Activated CD4-positive, alpha-beta T cell treated with anti-CD3 and anti-CD28 coated beads, Interleukin-10, Interleukin-2, amounts not matched to agents 100 ng/mL and 50 ng/mL, durations not matched to agents 16 hours and 8 hours (primary cell): Measurements from ENCODE around the gene UNC50.

Experiments
- DNase-seq: peaks from one replicate; pipeline ENCODE4 v3.0.0-alpha.2; 2020

The UNC50 gene

DNA sequence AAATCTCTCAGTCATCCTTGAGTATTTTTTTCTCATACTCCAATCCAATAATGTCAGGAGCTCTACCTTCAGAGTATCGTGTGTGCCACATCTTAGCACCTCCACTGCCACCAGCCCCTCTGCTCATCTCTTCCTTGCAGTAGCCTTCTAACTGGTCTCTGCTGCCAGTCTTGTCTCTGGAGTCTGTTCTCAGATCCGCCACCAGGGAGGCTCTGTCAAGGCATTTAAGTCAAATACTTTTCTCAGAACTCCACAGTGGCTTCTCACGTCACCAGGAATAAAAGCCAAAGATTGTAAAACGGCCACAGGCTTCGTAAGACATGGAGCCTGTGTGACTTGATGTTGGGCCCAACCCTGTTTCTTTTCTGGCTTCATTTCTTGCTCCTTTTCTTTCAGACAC, 7.1 kb downstream of the UNC50 start:
- DNase-seq = no peak

DNA sequence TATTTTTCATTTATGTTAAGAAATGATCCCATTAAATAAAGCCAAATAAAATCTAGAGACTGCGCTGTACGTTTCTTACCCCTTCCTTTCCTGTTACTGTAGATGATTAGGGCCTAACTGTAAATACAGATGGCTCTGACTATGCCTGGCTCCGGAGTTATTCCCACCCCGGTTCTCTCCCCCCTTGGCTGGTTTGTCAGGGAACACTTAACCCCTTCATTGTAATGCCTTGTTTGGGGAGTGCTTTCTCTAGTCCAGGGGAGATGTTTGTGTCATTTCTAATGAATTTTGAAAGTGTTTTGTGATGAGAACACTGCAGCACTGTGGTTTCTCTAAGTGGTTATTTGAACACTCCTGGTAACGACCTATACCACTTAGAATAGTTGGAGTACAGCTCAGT, 8.8 kb downstream of the UNC50 start:
- no peak for DNase-seq

DNA sequence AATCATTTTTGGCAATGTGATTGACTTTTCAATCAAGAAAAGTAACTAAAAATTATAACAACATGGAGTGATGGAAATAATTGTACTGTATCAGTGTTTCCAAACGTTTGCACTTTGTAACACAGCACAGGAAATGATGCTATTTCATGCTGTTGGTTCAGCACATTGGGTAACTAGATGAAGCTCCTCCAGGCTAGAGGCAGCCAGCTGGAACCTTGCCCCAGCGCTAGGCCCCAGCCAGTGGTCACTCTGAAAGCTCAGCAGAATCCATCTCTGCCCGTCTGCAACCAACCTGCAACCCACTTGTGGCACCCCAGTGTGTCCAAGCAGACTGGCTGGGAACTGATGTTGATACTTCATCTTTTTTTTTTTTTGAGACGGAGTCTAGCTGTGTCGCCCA, 15.3 kb downstream of the UNC50 start:
- DNase-seq = no peak

DNA sequence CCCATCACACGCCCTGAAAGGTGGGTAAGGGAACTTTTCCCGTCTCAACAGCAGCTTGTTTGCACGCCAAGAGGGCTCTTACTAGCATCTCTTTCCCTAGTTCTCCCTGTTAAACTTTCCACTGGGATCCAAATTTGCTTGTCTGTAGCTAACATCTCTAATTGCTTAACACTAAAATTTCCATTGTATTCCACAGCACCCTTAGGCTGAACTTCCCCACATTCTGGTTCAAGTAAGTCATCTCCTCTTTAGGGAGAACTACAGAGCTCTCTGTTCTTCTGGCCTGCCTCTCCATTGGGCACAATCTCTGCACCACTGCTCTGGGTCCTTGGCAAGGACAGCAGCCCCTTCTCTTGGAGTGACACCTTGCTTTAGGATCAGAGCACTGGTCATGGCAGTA, 24.0 kb downstream of the UNC50 start:
- no peak for DNase-seq

DNA sequence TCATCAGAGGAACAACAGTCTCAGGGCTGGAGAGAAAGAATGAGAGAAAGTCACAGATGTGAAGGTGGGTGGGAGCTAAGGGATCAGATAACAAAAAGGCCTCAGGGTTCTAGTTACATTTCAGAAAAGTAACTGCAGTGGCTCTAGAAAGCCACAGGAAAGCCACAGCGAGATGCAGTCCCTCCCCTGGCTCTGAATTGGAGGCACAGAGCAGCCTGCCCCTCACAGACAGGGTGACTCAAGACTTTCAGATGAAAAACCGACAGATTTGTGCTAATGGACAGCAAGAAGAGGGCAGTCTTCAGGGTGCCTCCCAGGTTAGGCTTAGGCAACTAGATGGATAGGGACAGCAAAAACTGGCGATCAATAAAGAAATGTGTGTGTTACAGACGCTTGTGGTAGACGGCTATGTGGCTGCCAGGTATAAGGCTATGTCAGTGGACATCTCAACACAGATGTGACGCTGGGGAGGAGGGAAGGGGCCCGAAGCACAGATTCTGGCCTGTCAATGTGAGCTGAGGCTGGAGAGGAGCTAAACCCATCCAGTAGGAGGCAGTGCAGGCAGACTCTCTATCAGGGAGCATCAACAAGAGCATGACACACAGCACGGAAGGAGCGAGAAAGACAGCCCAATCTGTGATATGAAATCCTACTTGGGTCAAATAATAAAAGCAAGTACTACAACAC, 26.2 kb downstream of the UNC50 start:
- DNase-seq = peak; percentile 48

DNA sequence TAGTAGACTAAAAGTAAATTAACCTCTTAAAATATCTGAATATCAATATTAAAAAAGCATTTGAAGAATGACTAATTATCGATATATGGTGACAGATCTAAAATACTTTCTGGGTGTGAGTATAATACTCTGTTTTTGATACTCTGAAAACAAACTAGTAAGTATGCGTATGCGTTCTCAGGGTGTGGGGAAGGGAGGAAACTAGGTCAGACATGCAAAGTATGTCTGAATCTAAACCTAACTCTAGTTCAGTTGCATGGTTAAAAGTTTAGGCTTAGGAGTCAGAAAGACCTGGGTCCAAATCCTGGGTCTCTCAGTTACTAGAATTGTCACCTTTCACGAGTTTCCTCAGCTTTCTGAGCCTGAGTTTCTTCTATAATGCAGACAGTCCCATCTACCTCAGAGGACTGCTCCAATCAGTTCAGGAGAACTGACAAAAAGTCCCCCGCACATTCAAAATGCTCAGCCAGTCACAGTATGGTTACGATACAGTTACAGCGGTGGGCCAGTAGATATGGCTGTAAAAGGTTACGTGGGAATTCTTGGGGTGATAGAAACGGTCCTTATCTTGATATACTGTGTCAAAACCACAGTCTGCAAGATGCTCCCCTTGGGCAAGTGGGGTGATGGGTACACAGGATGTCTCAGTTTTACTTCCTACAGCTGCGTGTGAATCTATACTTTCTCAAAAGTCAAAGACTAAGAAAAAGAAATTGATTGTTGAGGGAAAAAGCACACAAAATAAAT, 29.2 kb downstream of the UNC50 start:
- peak; percentile 76 for DNase-seq

DNA sequence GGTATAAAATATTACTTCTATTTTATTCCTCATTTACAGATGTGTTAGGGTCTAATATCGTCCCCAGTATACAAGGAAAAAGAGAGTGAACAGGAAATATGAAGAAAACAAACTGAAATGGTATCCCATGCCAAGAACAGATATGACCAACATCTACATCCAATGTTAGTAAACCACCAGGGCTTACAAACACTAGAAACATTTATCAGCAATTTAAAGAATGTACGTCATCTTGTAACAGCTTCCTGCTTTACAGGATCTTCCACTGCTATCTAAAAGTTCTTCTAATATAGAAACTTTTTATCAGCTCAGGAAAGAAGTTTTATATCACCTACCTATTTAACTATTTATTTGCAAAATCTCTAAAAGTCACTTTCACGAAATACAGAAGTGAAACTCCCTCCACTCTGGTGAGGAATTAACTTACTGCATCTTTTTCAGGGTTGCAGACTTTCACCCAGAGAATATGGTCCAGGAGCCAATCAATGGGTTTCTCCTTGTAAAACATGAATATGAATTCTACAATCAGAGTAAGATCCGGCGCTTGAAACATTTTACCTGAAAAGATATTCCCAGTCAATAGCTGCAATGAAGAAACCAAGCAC, 35.2 kb downstream of the UNC50 start:
- DNase-seq = no peak

DNA sequence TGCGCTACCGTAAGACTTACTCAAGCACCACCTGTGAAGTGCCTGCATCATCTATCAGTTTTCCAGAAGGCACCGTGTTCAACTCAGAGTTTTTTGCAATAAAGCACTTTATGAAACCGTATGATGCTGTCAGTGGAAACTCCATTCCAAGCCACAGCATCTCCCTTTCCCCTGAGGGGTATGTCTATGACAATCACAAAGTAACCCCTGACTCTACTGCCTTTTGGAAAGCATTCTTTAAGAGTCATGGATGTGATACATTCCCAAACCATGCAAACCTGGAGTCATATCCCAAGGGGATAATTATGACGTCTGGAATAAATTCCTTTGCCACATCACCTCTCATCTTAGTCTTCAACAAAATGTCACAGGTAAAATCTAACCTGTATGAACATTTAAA, 39.2 kb downstream of the UNC50 start:
- DNase-seq = no peak

DNA sequence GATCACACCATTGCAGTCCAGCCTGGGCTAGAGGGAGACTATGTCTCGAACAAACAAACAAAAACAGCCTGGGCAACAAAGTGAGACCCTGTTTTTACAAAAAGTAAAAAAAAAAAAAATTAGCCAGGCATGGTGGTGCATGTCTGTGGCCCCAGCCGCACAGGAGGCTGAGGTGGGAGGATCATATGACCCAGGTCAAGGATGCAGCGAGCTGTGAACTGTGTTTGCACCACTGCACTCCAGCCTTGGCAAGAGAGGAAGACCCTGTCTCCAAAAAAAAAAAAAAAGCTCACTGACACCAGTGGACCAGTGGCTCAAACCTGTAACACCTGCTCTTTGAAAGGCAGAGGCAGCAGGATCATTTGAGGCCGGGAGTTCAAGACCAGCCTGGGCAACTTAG, 40.1 kb downstream of the UNC50 start:
- no peak for DNase-seq

DNA sequence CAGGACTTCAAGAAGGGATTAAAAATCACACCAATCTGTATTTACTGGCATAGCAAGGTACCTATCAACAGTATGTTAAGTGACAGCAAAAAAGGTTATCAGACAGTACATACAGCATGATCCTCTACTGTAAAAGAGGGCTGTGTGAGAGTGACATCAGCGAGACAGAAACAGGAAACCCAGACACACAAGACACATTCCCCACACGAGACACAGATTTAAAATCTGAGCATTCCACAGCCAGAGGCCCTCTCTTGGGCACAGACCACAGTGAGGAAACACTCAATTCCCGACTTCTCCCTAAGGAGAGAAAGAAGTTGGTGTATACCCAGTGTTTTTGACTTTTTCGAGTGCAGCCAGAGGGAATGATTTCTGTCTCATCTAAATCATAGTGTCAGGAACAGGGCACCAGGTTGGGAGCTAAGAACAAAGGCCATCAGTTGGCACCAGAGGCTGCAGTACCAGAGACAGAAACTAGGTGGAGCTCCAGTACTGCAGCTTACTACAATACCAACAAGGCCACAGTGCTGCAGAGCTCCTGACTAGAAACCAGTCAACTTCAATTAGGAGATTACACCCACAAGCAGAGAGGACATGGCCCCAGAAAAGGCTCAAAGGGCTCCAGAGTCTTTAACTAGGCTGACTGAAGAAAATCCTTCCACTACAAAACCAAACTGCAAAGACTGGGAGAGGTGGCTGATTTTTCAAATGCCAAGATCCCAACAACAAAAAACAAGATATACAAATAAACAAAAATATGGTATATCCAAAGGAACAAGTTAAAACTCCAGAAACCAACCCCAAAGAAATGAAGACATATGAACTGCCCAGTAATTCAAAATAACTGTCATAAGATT, 41.0 kb downstream of the UNC50 start:
- peak; percentile 89 for DNase-seq

DNA sequence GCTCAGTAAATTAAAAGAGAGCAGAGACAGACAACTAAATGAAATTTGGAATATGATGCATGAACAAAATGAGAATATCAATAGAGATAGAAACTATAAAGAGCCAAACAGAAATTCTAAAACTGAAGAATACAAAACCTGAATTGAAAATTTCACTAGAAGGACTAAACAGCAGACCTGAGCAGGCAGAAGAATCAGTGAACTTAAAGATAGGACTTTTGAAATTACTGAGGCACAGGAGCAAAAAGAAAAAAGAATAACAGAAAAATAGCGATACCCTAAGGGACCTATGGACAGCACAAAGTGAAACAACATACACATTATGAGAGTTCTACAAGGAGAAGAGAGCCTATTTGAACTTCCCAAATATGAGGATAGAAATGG, 41.6 kb downstream of the UNC50 start:
- DNase-seq = no peak

DNA sequence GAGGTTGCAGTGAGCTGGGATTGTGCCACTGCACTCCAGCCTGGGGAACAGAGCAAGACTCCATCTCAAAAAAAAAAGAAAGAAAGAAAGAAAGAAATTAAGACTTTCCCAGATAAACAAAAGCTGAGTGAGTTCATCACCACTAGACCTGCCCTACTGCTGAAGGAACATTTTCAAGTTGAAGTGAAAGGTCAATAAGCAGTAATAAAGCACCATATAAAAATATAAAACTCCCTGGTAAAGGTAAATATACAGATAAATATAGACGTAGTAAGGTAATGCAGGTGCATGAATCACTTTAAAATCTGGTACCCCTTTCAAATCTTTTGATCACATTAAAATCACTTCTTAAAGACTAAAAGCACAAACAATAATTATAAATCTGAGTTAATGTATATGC, 42.6 kb downstream of the UNC50 start:
- no peak for DNase-seq

DNA sequence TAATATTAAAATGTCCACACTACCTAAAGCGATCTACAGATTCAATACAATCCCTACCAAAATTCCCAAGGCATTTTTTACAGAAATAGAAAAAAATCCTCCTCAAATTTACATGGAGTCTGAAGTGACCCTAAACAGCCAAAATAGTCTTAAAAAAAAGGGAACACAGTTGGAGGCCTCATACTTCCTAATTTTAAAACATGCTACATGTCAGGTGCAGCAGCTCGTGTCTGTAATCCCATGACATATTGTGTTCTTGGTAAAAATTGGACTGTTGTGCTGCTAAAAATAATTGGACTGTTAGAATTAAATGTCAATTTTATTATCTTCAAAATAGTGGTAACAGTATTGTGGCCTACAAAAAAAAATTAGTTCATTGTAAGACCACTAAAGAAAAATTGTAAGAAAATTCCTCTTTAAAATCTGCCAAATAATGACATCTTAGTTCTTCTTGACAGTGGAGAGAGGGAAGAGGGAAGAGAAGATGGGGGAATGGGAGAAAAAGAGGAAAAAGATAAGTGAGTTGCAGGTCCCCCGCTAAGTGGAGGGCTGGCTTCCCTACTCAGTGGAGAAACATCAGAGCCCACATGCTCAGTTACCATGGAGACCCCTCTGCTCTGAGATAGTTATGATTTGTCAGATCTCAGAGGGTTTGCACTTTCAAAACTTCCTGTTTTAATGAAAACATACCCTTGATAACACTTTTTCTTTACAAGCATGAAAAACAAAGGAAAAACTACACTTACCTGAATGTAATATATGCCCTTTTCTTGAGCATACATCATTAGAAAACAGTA, 46.5 kb downstream of the UNC50 start:
- DNase-seq = peak; percentile 14

DNA sequence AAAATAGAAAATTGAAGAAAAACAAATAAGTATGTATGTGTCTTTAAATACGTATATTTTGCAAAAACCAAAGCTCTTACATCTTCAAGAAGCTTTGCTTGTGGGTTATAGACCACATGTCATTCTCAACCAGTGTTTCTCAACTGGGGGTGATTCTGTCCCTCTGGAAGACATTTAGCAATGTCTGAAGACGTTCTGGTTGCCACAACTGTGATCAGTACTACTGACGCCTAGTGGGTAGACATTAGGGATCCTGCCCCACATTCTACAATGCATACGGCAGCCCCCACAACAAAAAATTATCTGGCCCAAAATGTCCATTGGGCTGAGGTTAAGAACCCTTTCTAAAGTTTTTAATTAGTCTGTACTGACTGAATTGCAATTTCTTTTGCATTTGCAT, 48.4 kb downstream of the UNC50 start:
- DNase-seq = peak; percentile 39

DNA sequence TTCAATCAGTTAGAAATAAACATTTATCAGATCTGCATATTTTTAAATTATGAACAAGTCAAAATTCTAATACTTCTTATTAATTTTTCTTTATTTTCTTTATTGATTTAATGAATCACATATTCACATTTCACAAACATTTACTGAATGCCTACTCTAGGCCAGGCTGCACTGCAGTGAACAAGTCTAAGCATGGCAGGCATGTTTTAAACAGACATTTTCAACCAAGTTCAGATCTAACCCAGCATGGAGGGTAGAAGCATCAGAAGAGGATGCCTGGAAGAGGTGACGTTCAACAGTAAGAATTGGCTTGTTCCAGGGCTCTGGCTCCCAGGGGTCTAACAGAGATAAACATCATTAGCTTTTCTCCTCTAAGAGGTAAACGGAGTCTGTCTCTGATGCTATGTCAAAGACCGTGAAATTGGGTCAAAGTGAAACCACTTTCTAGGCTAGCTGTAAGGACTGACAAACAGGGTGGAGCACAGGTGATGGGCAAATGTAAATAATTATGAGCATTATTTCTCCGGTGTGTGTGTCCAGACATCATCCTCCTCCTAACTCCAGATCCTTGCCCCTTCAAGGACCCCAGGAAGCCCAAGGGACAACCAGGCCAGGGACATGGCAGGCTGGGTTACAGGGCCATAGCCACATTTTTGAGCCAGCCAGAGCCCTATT, 50.6 kb downstream of the UNC50 start:
- DNase-seq = peak; percentile 50

DNA sequence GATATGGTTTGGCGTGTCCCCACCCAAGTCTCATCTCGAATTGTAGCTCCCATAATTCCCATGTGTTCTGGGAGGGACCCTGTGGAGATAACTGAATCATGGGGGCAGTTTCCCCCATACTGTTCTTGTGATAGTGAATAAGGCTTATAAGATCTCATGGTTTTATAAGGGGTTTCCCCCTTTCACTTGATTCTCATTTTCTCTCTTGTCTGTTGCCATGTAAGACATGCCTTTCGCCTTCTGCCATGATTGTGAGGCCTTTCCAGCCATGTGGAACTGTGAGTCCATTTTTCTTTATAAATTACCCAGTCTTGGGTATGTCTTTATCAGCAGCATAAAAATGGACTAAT, 51.1 kb downstream of the UNC50 start:
- peak; percentile 26 for DNase-seq

DNA sequence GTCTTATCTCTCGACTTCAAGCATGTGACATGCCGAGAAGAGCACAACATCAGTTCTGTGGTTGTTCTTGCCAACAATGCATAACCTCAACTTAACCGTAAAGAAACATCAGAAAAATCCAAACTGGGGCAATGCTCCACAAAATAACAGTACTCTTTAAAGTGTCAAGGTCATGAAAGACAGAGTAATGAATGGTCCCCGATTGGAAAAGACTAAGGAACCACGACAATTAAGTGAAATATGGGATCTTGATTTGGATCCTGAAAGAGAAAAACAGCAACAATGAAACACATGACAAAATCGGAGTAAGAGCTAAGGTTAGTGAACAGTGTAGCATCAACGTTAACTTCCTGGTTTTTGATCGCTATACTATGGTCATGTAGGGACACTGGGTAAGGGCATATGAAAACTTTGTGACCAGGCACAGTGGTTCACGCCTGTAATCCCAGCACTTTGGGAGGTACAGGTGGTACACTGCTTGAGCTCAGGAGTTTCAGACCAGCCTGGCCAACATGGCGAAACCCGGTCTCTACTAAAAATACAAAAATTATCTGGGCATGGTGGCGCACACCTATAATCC, 55.2 kb downstream of the UNC50 start:
- DNase-seq = peak; percentile 57

DNA sequence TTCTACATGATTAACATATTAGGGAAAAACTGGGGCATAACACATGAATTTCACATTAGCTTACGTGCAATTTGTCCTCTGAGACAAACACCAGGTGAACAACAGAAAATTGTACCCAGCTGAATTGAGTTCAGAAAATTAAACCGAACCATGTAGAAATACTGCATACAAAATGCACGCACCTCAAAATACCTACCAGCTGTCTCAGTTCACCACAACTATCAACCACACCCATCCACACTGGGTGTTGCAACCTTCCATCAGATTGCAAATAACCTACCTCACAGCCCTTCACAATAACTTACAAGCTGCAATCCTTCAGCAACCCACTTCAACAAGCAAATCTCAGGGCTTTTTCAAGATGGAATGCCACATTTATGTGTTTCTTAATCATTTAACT, 55.9 kb downstream of the UNC50 start:
- DNase-seq = peak; percentile 76

DNA sequence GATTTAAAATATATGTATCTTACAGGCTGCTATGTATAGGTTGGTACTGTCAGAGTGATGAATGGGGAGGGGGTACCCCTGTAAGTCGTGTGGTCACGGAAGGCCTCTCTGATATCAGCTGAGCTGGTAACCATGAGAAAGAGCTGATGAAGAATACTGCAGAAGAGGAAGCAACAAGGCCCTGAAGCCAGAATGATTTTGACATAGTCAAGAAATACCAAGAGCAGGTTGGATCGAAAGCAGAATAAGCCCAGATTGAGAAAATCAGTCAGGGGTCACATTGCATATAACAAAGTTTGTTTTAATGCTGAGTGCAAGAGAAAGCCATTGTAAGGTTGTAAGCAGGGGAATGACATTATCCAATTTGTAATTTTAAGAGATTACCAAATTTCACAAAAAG, 57.3 kb downstream of the UNC50 start:
- no peak for DNase-seq
